Liver (tissue), 9 donors: ENCODE data around the gene AIP. TPM values are rescaled to one million over a fixed set of nuclear protein-coding genes. Genes with fewer than 3 reads are reported as not detected.
A peak's percentile ranks its signal among the peaks of the same experiment; 100 is the strongest.

Experiments used
- DNase-seq: peaks from one replicate; pipeline ENCODE4 v3.0.0-alpha.2; 2017; ENCODE audit warnings: low spot score
- H3K27ac ChIP-seq, 2 donors: one replicate each; pipeline ENCODE4 v1.7.0; 2013; ENCODE audit warnings: inconsistent platforms in 2 of 2, low read length in 2 of 2, control low read depth in 1 of 2, low read depth in 1 of 2, mild to moderate bottlenecking in 1 of 2
- H3K27me3 ChIP-seq, 4 donors: one replicate each; pipeline versions ENCODE4 v1.6.1 to v1.7.0; 2013; ENCODE audit warnings: low read length in 3 of 4, inconsistent platforms in 1 of 4, mild to moderate bottlenecking in 1 of 4, moderate library complexity in 1 of 4; ENCODE audit not compliant: control insufficient read depth in 4 of 4, insufficient read depth in 4 of 4
- H3K36me3 ChIP-seq, 4 donors: one replicate each; pipeline versions ENCODE4 v1.6.1 to v1.7.0; 2013; ENCODE audit warnings: low read length in 3 of 4, mild to moderate bottlenecking in 3 of 4, low read depth in 1 of 4, moderate library complexity in 1 of 4; ENCODE audit not compliant: control insufficient read depth in 4 of 4, insufficient read depth in 3 of 4
- H3K4me1 ChIP-seq, 4 donors: one replicate each; pipeline versions ENCODE4 v1.6.1 to v1.7.0; 2013; ENCODE audit warnings: low read length in 3 of 4, mild to moderate bottlenecking in 3 of 4, moderate library complexity in 1 of 4; ENCODE audit not compliant: control insufficient read depth in 4 of 4, insufficient read depth in 4 of 4
- H3K4me3 ChIP-seq, 3 donors: one replicate each; pipeline versions ENCODE4 v1.6.1 to v1.7.0; 2013; ENCODE audit warnings: low read length in 3 of 3, control low read depth in 1 of 3, low read depth in 1 of 3, mild to moderate bottlenecking in 1 of 3
- H3K9ac ChIP-seq, 2 donors: one replicate each; pipeline ENCODE4 v1.7.0; 2013; ENCODE audit warnings: low read length in 2 of 2, mild to moderate bottlenecking in 2 of 2, moderate library complexity in 2 of 2, control low read depth in 1 of 2, low read depth in 1 of 2
- H3K9me3 ChIP-seq, 4 donors: one replicate each; pipeline versions ENCODE4 v1.6.1 to v1.7.0; 2013; ENCODE audit warnings: low read length in 3 of 4; ENCODE audit not compliant: control insufficient read depth in 4 of 4
- GABPA ChIP-seq, 2 donors: IDR thresholded peaks in 1 of 2; conservative IDR thresholded peaks in 1 of 2; 2 replicates each; pipeline ENCODE4 v1.6.1; 2016; ENCODE audit warnings: antibody characterized with exemption in 2 of 2, mild to moderate bottlenecking in 1 of 2, moderate library complexity in 1 of 2
- HNF4G ChIP-seq: IDR thresholded peaks from 2 replicates; pipeline ENCODE4 v1.6.1; 2016; ENCODE audit warnings: antibody characterized with exemption
- JUND ChIP-seq, 2 donors: IDR thresholded peaks; 2 replicates each; pipeline ENCODE4 v1.6.1; 2016; ENCODE audit warnings: antibody characterized with exemption in 2 of 2
- NR2F2 ChIP-seq: IDR thresholded peaks from 2 replicates; pipeline ENCODE4 v1.6.1; 2016; ENCODE audit warnings: antibody characterized with exemption
- RAD21 ChIP-seq, 2 donors: IDR thresholded peaks; 2 replicates each; pipeline ENCODE4 v1.6.1; 2016; ENCODE audit warnings: antibody characterized with exemption in 2 of 2, mild to moderate bottlenecking in 2 of 2
- SP1 ChIP-seq: IDR thresholded peaks from 2 replicates; pipeline ENCODE4 v1.6.1; 2018; ENCODE audit warnings: antibody characterized with exemption, mild to moderate bottlenecking
- TAF1 ChIP-seq: conservative IDR thresholded peaks from 2 replicates; pipeline ENCODE4 v1.6.1; 2016; ENCODE audit warnings: antibody characterized with exemption, mild to moderate bottlenecking
- YY1 ChIP-seq: IDR thresholded peaks from 2 replicates; pipeline ENCODE4 v1.6.1; 2016; ENCODE audit warnings: antibody characterized with exemption, mild to moderate bottlenecking
- WGBS: extraction: QIAGEN DNeasy Blood & Tissue Kit; methylation state at CpG from one replicate; pipeline ENCODE4 v1.1.7; 2013; 5-methylcytosine and 5-hydroxymethylcytosine counted together
- polyA plus RNA-seq, 2 donors: library from polyadenylated mRNA; stranded (reverse) in 1 of 2; unstranded in 1 of 2; fragments of 200-250 nt in 1 of 2; fragments of >200 nt in 1 of 2; fragmentation: Nextera tagmentation in 1 of 2; extraction: Ambion mirVana in 1 of 2; gene quantifications; one replicate each; pipeline versions ENCODE4 v1.2.1 to v1.2.3, GENCODE V29; 2013 to 2015
- total RNA-seq, 2 donors: library from RNA; depleted of rRNA; stranded (reverse); fragments of >200 nt; gene quantifications; one replicate each; pipeline ENCODE4 v1.2.3, GENCODE V29; 2014
- TF ChIP-seq, protein P1 (sequence below): IDR thresholded peaks from 2 replicates; pipeline ENCODE4 v1.6.1; 2016; ENCODE audit warnings: antibody characterized with exemption
- TF ChIP-seq, protein P2 (sequence below): IDR thresholded peaks from 2 replicates; pipeline ENCODE4 v1.6.1; 2016; ENCODE audit warnings: antibody characterized with exemption
- TF ChIP-seq, protein P3 (sequence below): IDR thresholded peaks from 2 replicates; pipeline ENCODE4 v1.6.1; 2016; ENCODE audit warnings: antibody characterized with exemption, mild to moderate bottlenecking
- TF ChIP-seq, protein P4 (sequence below): IDR thresholded peaks from 2 replicates; pipeline ENCODE4 v1.6.1; 2016; ENCODE audit warnings: antibody characterized with exemption
- TF ChIP-seq, protein P5 (sequence below): fragments of 150-350 bp; IDR thresholded peaks from 2 replicates; pipeline ENCODE4 v1.5.1; 2017; ENCODE audit warnings: improper control_type of control experiment, low read depth, low read length; ENCODE audit not compliant: missing input control
- donor health status: healthy.
- donor health status: healthy.
- donor health status: healthy.
- donor health status: healthy.
- donor health status: healthy.

Gene AIP
- total and polyA plus RNA-seq, 4 donors: 17.6 to 28.2 (median 23.1) TPM

DNA sequence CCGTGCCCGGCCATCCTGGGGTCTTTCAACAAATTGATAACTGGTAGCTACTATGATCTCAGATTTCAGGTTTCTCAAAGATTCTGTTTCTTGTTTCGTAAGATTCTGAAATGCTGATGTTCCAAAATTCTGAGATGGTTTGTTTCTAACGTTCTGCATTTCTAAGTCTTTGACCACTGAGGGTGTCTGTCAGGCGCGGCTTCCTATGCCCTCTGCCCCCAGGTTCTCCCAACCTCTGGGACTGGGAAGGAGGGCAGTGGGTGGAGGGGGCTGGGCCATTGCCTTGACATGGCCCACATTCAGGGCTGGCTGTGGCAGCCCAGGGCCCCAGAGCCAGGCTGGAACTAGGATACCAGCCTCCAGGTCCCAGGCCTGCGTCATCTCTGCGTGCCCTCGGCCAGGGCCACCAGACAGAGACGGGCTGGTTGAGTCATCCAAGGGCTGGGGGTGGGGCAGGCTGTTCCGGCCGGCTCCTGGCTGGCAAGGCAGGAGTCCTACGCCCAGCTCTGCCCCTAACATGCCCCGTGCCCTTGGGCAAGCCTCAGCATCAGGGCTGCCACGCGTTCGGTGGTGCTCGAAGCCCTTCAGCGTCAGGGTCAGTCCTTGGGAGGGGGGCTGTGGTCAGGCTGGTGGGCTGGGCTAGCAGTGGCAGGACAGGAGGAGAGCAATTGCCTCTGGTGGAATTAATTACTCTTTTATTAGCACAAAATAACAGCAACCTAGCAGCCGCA lies 19.0 kb upstream of the AIP start:
- TF ChIP-seq, protein P1, sequence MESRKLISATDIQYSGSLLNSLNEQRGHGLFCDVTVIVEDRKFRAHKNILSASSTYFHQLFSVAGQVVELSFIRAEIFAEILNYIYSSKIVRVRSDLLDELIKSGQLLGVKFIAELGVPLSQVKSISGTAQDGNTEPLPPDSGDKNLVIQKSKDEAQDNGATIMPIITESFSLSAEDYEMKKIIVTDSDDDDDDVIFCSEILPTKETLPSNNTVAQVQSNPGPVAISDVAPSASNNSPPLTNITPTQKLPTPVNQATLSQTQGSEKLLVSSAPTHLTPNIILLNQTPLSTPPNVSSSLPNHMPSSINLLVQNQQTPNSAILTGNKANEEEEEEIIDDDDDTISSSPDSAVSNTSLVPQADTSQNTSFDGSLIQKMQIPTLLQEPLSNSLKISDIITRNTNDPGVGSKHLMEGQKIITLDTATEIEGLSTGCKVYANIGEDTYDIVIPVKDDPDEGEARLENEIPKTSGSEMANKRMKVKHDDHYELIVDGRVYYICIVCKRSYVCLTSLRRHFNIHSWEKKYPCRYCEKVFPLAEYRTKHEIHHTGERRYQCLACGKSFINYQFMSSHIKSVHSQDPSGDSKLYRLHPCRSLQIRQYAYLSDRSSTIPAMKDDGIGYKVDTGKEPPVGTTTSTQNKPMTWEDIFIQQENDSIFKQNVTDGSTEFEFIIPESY: no peak
- TF ChIP-seq TAF1 (no peak), JUND (IDR thresholded peaks at IDR 0.05) (peak in 1 of 2 donors; percentile 78), HNF4G (no peak)
- TF ChIP-seq, protein P2, sequence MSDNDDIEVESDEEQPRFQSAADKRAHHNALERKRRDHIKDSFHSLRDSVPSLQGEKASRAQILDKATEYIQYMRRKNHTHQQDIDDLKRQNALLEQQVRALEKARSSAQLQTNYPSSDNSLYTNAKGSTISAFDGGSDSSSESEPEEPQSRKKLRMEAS: no peak
- TF ChIP-seq, protein P3, sequence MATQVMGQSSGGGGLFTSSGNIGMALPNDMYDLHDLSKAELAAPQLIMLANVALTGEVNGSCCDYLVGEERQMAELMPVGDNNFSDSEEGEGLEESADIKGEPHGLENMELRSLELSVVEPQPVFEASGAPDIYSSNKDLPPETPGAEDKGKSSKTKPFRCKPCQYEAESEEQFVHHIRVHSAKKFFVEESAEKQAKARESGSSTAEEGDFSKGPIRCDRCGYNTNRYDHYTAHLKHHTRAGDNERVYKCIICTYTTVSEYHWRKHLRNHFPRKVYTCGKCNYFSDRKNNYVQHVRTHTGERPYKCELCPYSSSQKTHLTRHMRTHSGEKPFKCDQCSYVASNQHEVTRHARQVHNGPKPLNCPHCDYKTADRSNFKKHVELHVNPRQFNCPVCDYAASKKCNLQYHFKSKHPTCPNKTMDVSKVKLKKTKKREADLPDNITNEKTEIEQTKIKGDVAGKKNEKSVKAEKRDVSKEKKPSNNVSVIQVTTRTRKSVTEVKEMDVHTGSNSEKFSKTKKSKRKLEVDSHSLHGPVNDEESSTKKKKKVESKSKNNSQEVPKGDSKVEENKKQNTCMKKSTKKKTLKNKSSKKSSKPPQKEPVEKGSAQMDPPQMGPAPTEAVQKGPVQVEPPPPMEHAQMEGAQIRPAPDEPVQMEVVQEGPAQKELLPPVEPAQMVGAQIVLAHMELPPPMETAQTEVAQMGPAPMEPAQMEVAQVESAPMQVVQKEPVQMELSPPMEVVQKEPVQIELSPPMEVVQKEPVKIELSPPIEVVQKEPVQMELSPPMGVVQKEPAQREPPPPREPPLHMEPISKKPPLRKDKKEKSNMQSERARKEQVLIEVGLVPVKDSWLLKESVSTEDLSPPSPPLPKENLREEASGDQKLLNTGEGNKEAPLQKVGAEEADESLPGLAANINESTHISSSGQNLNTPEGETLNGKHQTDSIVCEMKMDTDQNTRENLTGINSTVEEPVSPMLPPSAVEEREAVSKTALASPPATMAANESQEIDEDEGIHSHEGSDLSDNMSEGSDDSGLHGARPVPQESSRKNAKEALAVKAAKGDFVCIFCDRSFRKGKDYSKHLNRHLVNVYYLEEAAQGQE: no peak
- TF ChIP-seq, protein P4, sequence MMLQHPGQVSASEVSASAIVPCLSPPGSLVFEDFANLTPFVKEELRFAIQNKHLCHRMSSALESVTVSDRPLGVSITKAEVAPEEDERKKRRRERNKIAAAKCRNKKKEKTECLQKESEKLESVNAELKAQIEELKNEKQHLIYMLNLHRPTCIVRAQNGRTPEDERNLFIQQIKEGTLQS: no peak
- Histone ChIP-seq H3K4me1 (peaks cover 19 to 40% (median 30%) of the 10 kb centered on the region in 4 donors), H3K9ac (no peak overlapping the region), H3K36me3 (no peaks in the 10 kb centered on the region), H3K27ac (peak overlapping the region; percentile 73 to 95), H3K4me3 (peak overlapping the region in 2 of 3 donors; percentile 26 to 82), H3K27me3 (no peaks in the 10 kb centered on the region), H3K9me3 (no peaks in the 10 kb centered on the region)
- no peak for DNase-seq
- WGBS: 69% methylated on average over 20 of the region's 20 CpGs

DNA sequence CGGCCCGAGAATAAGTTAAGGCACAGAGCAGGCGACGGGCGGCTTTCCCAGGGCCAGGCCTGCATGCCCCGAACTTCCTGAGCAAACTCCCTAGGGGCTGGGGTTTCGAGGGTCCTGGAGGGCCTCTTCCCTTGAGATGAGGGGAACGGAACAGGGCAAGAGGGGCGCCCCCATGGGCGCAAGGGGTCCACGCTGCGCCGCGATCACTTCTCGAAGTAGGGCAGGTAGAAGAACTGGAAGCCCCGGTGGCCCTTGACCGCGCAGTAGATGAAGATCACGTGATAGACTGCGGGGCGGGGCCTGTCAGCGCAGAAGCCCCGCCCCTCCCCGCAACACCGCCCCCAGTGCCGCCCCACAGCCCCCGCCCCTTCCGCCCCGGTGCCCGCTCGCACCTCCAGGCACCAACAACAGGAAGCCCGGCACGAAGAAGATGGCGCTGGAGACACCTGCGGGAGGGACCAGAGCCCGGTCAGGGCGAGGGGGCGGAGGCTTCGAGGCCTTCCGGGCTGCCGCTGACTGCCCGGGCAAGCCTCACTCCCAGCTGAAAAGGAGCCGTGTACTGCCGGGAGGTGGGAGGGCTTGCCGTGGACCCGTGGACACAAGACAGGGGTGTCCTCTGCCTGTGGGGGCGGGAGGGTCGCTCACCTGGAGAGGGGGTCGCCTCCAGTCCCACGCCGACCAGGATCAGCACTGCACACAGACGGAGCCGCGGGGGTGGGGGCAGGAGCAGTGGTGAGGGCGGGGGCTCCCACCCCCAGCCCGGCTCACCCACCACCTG lies 18.2 kb upstream of the AIP start:
- TF ChIP-seq, protein P1: no peak
- TF ChIP-seq GABPA (IDR thresholded peaks at IDR 0.05 in 1 of 2, conservative IDR thresholded peaks at IDR 0.05 in 1 of 2): peak in 1 of 2 donors; percentile 69
- TF ChIP-seq NR2F2: peak; percentile 34
- TF ChIP-seq RAD21 (IDR thresholded peaks at IDR 0.05): peak in 1 of 2 donors; percentile 24
- no peak for TF ChIP-seq JUND (IDR thresholded peaks at IDR 0.05)
- TF ChIP-seq, protein P5, sequence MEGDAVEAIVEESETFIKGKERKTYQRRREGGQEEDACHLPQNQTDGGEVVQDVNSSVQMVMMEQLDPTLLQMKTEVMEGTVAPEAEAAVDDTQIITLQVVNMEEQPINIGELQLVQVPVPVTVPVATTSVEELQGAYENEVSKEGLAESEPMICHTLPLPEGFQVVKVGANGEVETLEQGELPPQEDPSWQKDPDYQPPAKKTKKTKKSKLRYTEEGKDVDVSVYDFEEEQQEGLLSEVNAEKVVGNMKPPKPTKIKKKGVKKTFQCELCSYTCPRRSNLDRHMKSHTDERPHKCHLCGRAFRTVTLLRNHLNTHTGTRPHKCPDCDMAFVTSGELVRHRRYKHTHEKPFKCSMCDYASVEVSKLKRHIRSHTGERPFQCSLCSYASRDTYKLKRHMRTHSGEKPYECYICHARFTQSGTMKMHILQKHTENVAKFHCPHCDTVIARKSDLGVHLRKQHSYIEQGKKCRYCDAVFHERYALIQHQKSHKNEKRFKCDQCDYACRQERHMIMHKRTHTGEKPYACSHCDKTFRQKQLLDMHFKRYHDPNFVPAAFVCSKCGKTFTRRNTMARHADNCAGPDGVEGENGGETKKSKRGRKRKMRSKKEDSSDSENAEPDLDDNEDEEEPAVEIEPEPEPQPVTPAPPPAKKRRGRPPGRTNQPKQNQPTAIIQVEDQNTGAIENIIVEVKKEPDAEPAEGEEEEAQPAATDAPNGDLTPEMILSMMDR: no peak
- TF ChIP-seq SP1: peak; percentile 14
- peak; percentile 94 for TF ChIP-seq YY1
- TF ChIP-seq, protein P3: peak; percentile 46
- TF ChIP-seq, protein P2: no peak

More for the DNA sequence above, 18.2 kb upstream of the AIP start:
- Histone ChIP-seq H3K27ac (peak overlapping the region; percentile 73 to 95), H3K4me1 (peaks cover 19 to 42% (median 31%) of the 10 kb centered on the region in 4 donors), H3K36me3 (no peaks in the 10 kb centered on the region), H3K4me3 (peak overlapping the region; percentile 72 to 82 (median 81)), H3K27me3 (no peaks in the 10 kb centered on the region), H3K9me3 (no peaks in the 10 kb centered on the region), H3K9ac (peak overlapping the region; percentile 22 to 69)
- WGBS: 9% methylated on average over 56 of the region's 56 CpGs
- DNase-seq: peak; percentile 94
